HEK293T (cell line): ENCODE data around the gene CMPK1.

Experiments used
- BHLHE40 ChIP-seq: fragments of 450-650 bp; IDR thresholded peaks from 2 replicates; pipeline ENCODE4 v1.6.1; 2016; ENCODE audit warnings: mild to moderate bottlenecking, moderate library complexity, borderline replicate concordance
- ELF4 ChIP-seq: fragments of 450-650 bp; IDR thresholded peaks from 2 replicates; pipeline ENCODE4 v1.6.1; 2017; ENCODE audit warnings: antibody characterized with exemption
- FOXA1 ChIP-seq: fragments of 450-650 bp; IDR thresholded peaks from 2 replicates; pipeline ENCODE4 v1.6.1; 2016; ENCODE audit warnings: mild to moderate bottlenecking
- FOXM1 ChIP-seq: fragments of 450-650 bp; IDR thresholded peaks from 2 replicates; pipeline ENCODE4 v1.6.1; 2017; ENCODE audit warnings: mild to moderate bottlenecking, borderline replicate concordance
- PKNOX1 ChIP-seq: fragments of 450-650 bp; IDR thresholded peaks from 2 replicates; pipeline ENCODE4 v1.6.1; 2016
- SP1 ChIP-seq: fragments of 450-650 bp; IDR thresholded peaks from 2 replicates; pipeline ENCODE4 v1.6.1; 2017
- SUZ12 ChIP-seq: fragments of 450-650 bp; IDR thresholded peaks from 2 replicates; pipeline ENCODE4 v1.6.1; 2016; ENCODE audit warnings: mild to moderate bottlenecking
- TARDBP ChIP-seq: fragments of 450-650 bp; IDR thresholded peaks from 2 replicates; pipeline ENCODE4 v1.6.1; 2016

GRCh38 chr1:47399846-47400155 lies 66.2 kb downstream of the CMPK1 start:
- TF ChIP-seq SUZ12: no peak
- no peak for TF ChIP-seq TARDBP
- no peak for TF ChIP-seq FOXA1
- no peak for TF ChIP-seq PKNOX1
- TF ChIP-seq SP1: no peak
- TF ChIP-seq ELF4: no peak
- TF ChIP-seq BHLHE40: no peak
- no peak for TF ChIP-seq FOXM1
